NCI-H510A treated with DMSO at 0.1 percent for 48 hours (cell line): ENCODE results near the gene ADPRH.
"Not testable (repeated sequence)": the region's sequence is repeated elsewhere in the genome, so short reads cannot be mapped to it uniquely, and the experiment has no call there.

Experiments
- DNase-seq: peaks from one replicate; lab custom pipeline; 2025; lab: John Stamatoyannopoulos, UW

The ADPRH gene

GRCh38 chr3:119579366-119580066 lies at the start of gene ADPRH:
ADPRH (plus strand) TSS chr3:119579492; CDS start chr3:119582170, 2,678 bp downstream.
- peak; percentile 10 for DNase-seq

- DNase-seq: no peak
These were observed 49.4 kb upstream of the ADPRH start for GRCh38 chr3:119529883-119530282.

GRCh38 chr3:119530456-119530855 lies 48.8 kb upstream of the ADPRH start:
- no peak for DNase-seq

DNA sequence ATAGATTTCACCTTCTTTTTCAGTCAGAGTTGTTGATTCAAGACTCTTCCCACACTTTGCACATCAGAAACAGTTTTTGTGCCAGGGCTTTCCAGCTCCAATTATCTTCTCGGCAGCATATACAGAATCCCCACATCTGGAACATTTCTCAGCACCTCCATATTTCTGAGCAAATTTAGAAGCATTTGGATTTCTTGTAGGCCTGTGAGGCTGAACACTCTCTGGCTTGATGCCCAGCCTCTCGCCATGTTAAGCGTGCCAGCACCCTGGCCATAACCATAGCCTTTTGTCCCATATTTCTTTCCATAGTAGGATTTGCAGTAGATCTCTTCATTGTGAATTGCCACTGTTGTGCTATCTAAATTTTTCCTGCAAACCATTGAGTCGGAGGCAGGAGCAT lies 48.1 kb upstream of the ADPRH start:
- DNase-seq: no peak

- no peak for DNase-seq
These were observed 45.0 kb upstream of the ADPRH start for GRCh38 chr3:119534296-119534695.

DNA sequence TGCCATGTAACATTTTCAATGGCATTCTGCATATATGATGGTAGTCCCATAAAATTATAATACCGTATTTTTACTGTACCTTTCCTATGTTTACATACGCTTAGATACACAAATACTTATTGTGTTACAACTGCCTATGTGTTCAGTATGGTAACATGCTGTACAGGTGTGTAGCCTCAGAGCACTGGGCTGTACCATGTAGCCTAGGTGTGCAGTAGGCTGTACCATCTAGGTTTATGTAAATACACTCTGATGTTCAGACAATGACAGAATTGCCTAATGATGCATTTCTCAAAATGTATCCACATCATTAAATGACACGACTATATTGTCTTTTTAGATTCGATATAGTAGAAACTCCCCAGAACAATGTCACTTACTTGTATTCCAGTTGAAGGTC lies 42.5 kb upstream of the ADPRH start:
- DNase-seq: no peak

- no peak for DNase-seq
These were observed 40.5 kb upstream of the ADPRH start for GRCh38 chr3:119538772-119539171.

- DNase-seq: no peak
These were observed 37.7 kb upstream of the ADPRH start for GRCh38 chr3:119541547-119541946.

- no peak for DNase-seq
These were observed 37.0 kb upstream of the ADPRH start for GRCh38 chr3:119542168-119542767.

- no peak for DNase-seq
These were observed 36.1 kb upstream of the ADPRH start for GRCh38 chr3:119543147-119543546.

DNA sequence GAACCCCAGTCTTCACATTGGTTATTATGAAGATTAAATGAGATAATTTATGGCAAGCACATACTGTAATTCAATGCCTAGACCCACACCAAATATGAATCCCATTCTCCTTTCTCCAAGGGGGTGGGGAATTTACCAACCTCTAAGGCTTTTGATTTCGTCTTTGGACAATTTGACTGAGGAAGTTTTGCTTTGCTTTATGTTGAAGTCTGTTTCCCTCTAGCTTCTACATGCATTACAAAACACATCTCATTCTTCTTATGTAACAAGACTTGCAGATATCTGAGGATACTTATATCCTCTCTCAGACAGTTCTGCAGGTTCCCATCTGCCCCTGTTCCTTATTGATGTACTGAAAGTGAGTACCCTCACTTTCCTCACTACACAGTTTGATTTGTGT lies 32.1 kb upstream of the ADPRH start:
- no peak for DNase-seq

- DNase-seq: no peak
These were observed 31.0 kb upstream of the ADPRH start for GRCh38 chr3:119548341-119548740.

DNA sequence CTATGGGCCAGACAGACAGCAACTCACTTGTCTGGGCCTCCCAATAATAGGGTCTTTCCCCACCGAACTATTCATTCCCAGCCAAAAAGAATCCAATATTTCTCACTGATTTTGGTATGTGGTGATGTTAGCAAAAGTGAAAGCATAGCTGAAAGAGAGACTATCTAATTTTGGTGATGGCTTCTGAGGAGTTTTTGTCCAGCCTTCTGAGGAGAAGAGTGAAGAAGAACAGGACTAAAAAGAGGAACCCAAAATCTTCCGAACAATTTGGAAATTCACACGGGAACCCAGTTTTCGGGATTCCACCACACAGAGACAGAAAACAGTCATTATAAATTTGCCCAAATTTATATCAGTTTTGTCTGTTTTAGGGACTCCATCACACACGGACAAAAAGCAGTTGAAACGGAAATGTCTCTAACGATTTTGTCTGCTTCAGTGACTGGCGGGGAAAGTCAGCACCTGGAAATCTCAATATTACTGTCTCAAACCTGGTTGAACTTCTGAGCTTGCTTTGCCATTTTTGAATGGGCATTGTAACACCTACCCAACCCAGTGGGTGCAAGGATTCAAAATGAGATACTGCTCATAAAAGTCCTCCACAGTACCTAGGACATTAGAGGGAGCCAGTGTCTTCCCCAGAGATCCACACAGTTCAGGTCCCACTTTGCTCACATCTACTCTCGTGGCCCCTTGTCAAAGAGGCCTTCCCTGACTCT lies 28.9 kb upstream of the ADPRH start:
- no peak for DNase-seq

GRCh38 chr3:119551598-119551997 lies 27.7 kb upstream of the ADPRH start:
- no peak for DNase-seq

DNA sequence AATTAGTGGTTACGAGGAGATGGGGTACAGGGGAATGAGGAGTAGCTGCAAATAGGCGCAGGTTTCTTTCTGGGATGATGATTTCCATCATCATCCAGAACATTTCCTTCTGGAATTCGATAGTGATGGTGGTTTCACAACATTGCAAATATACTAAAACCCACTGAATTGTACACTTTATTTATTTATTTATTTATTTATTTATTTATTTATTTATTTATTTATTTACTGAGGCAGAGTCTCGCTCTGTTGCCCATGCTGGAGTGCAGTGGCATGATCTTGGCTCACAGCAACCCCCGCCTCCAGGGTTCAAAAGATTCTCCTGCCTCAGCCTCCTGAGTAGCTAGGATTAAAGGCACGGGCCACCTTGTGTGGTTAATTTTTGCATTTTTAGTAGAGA lies 26.4 kb upstream of the ADPRH start:
- DNase-seq: not testable (repeated sequence)

- no peak for DNase-seq
These were observed 25.4 kb upstream of the ADPRH start for GRCh38 chr3:119553823-119554415.

DNA sequence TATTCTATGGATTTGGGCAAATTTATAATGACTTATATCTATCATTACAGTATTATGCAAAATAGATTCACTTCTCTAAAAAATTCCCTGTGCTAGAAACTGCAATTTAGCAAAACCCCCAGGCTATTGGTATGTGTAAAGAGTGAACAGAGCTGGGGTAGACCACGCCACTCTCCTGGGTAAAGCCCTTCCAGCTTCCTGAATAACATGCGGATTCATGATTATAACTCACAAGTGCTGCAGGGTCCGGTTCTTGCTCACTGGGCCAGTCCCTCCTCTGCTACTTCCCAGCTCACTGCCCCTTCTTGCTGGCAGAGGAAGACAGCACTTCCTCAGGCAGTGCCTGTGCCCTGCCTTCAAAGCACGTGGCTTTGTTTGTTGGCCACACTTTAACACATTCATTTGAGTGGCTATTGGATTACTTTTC lies 24.0 kb upstream of the ADPRH start:
- no peak for DNase-seq

DNA sequence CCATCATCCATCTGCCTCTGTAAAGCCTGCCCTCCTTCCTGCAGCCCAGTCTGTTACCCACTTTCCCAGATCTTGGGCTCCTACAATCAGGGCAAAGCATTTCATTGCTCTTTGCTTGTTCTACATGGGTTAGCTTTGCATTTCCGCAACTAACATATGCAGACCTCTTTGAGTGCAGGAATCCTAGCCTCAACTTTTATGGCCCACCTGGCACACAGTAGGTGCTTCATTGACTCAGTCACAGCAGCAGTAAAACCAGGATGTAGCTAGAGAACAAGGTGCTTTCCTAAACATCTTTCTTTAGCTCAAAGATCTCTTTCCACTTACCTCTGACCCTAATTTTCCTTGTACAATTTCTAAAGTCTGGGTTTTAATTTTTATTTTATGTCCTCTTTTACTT lies 23.4 kb upstream of the ADPRH start:
- DNase-seq: no peak

DNA sequence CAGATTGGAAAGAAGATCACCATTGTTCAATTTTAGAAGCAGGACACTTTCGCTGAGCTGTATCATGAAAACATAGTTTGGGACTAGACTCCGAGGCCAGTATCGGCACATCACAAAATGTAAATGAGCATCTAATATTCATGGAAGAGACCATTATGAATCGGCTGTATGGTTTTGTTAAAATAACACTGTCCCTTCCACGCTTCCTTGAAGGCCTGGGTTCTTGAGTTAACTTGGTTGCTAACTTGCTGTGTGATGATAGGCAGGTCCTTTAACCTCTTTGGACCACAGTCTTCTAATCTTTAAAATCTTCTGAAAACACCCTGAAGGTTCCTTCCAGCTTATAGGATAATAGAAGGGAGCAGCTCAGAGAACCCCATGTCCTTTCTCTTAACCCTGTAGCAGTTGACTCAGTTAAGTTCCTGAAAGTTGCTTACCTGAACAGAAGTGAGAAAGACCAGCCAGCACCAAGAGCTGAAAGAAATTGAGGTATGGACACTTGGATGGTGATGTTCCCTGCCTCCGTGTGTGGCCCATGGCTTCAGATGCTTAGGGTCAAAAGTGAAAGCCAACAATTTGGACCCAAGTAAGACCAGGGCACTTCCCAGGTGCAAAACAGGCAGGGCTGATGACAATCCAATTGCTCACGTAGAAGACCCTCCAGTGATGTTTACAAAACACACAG lies 22.0 kb upstream of the ADPRH start:
- no peak for DNase-seq

GRCh38 chr3:119557877-119558269 lies 21.4 kb upstream of the ADPRH start:
- no peak for DNase-seq

DNA sequence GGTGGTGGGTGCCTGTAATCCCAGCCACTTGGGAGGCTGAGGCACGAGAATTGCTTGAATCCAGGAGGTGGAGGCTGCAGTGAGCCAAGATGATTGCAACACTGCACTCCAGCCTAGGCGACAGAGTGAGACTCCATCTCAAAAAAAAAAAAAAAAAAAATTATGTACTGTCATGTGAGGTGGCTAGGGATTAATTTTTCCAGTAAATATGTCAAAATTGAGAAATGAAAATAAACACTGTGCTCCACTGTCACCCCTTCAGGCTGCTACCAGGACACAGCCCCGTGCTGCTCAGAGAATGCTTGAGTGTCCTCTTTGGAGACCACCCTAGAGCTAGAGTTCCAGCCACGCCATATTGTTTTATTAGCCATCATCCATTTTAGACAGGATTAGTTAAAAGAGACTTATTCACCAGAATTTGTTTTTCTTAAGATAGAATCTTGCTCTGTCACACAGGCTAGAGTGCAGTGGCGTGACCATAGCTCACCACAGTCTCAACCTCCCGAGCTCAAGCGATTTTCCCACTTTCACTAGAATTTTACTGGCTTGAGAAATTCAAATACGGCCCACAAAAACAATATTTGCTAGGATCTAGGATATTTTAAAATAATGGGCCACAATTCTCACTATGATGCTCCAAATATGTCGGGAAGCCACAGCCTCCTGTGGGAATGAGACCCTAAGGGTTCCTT lies 20.5 kb upstream of the ADPRH start:
- no peak for DNase-seq
